Keratinocyte (primary cell): ENCODE data around the gene ZCWPW1.

Experiments used
- EZH2 ChIP-seq: IDR thresholded peaks from one replicate; pipeline ENCODE4 v1.6.1; 2012; ENCODE audit warnings: inconsistent platforms, mild to moderate bottlenecking, low read length, moderate library complexity
- TF ChIP-seq, protein P1 (sequence below), 3 experiments: IDR thresholded peaks in 1 of 3; conservative IDR thresholded peaks in 1 of 3; optimal IDR thresholded peaks in 1 of 3; 2 replicates in 2 of 3; 3 replicates in 1 of 3; pipeline versions ENCODE3 to v1.5.1; 2011; ENCODE audit warnings: low read length in 3 of 3, mild to moderate bottlenecking in 3 of 3, moderate library complexity in 2 of 3, control low read depth in 1 of 3, inconsistent platforms in 1 of 3; ENCODE audit not compliant: insufficient read depth in 2 of 3; ENCODE audit errors: extremely low read depth in 1 of 3

DNA sequence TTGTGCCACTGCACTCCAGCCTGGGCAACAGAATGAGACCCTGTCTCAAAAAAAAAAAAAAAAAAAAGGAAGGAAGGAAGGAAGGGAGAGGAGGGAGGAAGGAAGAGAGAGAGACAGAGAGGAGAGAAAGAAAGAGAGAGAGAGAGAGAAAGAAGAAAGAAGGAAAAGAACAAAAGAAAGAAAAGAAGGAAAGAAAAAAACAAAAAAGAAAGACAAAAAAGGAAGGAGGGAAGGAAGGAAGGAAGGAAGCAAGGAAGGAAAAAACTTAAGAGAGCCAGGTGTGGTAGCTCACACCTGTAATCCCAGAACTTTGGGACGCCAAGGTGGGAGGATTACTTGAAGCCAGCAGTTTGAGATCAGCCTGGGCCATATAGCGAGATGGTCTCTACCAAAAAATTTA is 36.3 kb upstream of the ZCWPW1 start:
- no peak for TF ChIP-seq EZH2
- TF ChIP-seq, protein P1, sequence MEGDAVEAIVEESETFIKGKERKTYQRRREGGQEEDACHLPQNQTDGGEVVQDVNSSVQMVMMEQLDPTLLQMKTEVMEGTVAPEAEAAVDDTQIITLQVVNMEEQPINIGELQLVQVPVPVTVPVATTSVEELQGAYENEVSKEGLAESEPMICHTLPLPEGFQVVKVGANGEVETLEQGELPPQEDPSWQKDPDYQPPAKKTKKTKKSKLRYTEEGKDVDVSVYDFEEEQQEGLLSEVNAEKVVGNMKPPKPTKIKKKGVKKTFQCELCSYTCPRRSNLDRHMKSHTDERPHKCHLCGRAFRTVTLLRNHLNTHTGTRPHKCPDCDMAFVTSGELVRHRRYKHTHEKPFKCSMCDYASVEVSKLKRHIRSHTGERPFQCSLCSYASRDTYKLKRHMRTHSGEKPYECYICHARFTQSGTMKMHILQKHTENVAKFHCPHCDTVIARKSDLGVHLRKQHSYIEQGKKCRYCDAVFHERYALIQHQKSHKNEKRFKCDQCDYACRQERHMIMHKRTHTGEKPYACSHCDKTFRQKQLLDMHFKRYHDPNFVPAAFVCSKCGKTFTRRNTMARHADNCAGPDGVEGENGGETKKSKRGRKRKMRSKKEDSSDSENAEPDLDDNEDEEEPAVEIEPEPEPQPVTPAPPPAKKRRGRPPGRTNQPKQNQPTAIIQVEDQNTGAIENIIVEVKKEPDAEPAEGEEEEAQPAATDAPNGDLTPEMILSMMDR (optimal IDR thresholded peaks at IDR 0.05 in 1 of 3, IDR thresholded peaks at IDR 0.05 in 1 of 3, conservative IDR thresholded peaks at IDR 0.05 in 1 of 3; ENCODE audit: extremely low read depth in 1 of 3, insufficient read depth in 2 of 3, low read length in 3 of 3): no peak
